ENCODE results near the gene P4HB. TPM values are rescaled to one million over a fixed set of nuclear protein-coding genes. Genes with fewer than 3 reads are reported as not detected.

Gene P4HB
- total RNA-seq, 1 donor = 1,240 TPM

- Histone ChIP-seq H3K79me2 (ENCODE audit: insufficient read depth, low read length) (peaks cover 5% of the 10 kb centered on the region), H3K27me3 (ENCODE audit: insufficient read depth, low read length) (no peaks in the 10 kb centered on the region), H3K27ac (ENCODE audit: low read depth, low read length) (no peak overlapping the region), H2AFZ (ENCODE audit: low read length) (no peak overlapping the region), H3K4me3 (ENCODE audit: insufficient read depth, low read length) (no peak overlapping the region), H3K9me3 (ENCODE audit: low read depth, low read length) (no peaks in the 10 kb centered on the region), H3K4me2 (ENCODE audit: insufficient read depth, low read length) (no peak overlapping the region), H3K4me1 (ENCODE audit: insufficient read depth, low read length) (no peaks in the 10 kb centered on the region), H3K36me3 (ENCODE audit: insufficient read depth, low read length) (peaks cover 7% of the 10 kb centered on the region), H4K20me1 (ENCODE audit: insufficient read depth, low read length) (peaks cover 10% of the 10 kb centered on the region)
- TF ChIP-seq CTCF (IDR thresholded peaks at IDR 0.05; ENCODE audit: extremely low read depth, low read depth, low read length) = no peak
- DNase-seq (ENCODE audit: insufficient read length, low spot score, missing footprints) = peak; percentile 76
Measured at GRCh38 chr17:81904600-81905423, 44.5 kb upstream of the P4HB start.

DNA sequence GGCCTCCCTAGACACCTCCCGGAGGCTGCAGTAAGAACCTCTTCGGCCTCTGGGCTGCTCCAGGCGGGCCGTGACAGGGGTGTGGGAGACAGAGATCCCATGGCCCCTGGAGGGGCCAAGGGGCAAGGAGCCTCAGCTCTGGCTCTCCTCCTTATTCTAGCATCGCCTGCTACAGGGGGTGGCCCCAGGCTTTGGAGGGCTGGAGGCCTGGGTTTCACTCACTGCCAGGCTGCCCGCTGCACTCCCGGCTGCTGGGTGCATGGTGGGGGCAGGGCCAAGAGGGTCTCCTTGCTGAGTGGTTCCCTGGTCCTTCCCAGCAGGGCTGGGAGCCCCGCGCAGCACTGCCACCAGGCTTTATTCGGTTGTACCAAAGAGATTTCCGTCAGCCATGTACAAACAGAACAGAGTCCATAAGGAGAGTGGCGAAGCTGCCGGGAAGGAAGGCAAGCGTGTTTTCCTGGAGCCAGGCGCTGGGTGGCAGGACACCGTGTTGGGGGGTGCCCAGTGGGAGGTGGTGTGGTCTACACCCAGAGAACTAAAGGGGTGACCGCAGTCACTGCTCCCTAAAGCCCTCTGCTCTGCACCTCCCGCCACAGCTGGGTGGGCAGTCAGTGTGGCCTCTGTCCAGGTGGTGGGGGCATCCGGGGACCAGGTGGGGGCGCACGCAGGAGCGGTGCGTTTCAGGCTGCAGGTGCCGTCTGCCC is 43.7 kb upstream of the P4HB start:
- peak; percentile 78 for DNase-seq (ENCODE audit: insufficient read length, low spot score, missing footprints)
- H2AFZ ChIP-seq (ENCODE audit: low read length) = no peak overlapping the region
- TF ChIP-seq CTCF (IDR thresholded peaks at IDR 0.05; ENCODE audit: extremely low read depth, low read depth, low read length) = no peak
- H3K27ac ChIP-seq (ENCODE audit: low read depth, low read length) = no peak overlapping the region
- H3K36me3 ChIP-seq (ENCODE audit: insufficient read depth, low read length) = peaks cover 12% of the 10 kb centered on the region
- H3K4me3 ChIP-seq (ENCODE audit: insufficient read depth, low read length) = no peak overlapping the region
- no peaks in the 10 kb centered on the region for H3K9me3 ChIP-seq (ENCODE audit: low read depth, low read length)
- no peaks in the 10 kb centered on the region for H3K27me3 ChIP-seq (ENCODE audit: insufficient read depth, low read length)
- H4K20me1 ChIP-seq (ENCODE audit: insufficient read depth, low read length) = peaks cover 12% of the 10 kb centered on the region
- H3K4me2 ChIP-seq (ENCODE audit: insufficient read depth, low read length) = no peak overlapping the region
- H3K4me1 ChIP-seq (ENCODE audit: insufficient read depth, low read length) = peaks cover 1% of the 10 kb centered on the region
- peaks cover 7% of the 10 kb centered on the region for H3K79me2 ChIP-seq (ENCODE audit: insufficient read depth, low read length)

DNA sequence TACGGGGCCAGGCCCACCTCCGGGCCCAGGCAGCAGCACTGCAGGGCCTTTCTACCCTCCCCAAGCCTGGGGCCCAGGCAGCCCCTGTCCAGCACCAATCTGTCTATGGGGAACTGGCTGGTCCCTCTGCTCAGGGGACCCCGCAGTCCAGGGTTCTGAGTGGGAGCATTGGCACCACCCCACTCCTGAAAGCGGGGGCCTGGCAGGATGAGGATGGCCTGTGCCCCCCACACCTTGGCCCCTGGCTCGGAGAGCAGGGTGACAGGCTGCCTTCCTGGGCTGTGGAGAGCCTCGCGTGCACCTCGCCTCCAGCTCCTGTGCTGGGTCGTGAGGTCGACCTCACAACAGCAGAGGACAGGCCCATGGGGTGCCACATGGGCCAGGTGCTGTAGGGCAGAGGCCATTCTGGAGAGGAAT is 43.1 kb upstream of the P4HB start:
- H3K79me2 ChIP-seq (ENCODE audit: insufficient read depth, low read length) = peaks cover 7% of the 10 kb centered on the region
- peaks cover 15% of the 10 kb centered on the region for H3K36me3 ChIP-seq (ENCODE audit: insufficient read depth, low read length)
- no peaks in the 10 kb centered on the region for H3K27me3 ChIP-seq (ENCODE audit: insufficient read depth, low read length)
- no peak overlapping the region for H3K4me3 ChIP-seq (ENCODE audit: insufficient read depth, low read length)
- H3K27ac ChIP-seq (ENCODE audit: low read depth, low read length) = no peak overlapping the region
- H3K4me1 ChIP-seq (ENCODE audit: insufficient read depth, low read length) = peaks cover 8% of the 10 kb centered on the region
- peaks cover 17% of the 10 kb centered on the region for H4K20me1 ChIP-seq (ENCODE audit: insufficient read depth, low read length)
- TF ChIP-seq CTCF (IDR thresholded peaks at IDR 0.05; ENCODE audit: extremely low read depth, low read depth, low read length) = no peak
- peak; percentile 73 for DNase-seq (ENCODE audit: insufficient read length, low spot score, missing footprints)
- no peak overlapping the region for H3K4me2 ChIP-seq (ENCODE audit: insufficient read depth, low read length)
- no peak overlapping the region for H2AFZ ChIP-seq (ENCODE audit: low read length)
- H3K9me3 ChIP-seq (ENCODE audit: low read depth, low read length) = no peaks in the 10 kb centered on the region
